HepG2 (cell line): ENCODE results near the gene CAMTA1. TPM values are rescaled to one million over a fixed set of nuclear protein-coding genes. Genes with fewer than 3 reads are reported as not detected.

Source experiments
- ATAC-seq: fragments of 200-7000 bp; cut with Tn5 transposase; 3 replicates; pipeline ENCODE4 v1.9.1; 2020; ENCODE audit warnings: mild to moderate bottlenecking, moderate library complexity
- BruUV-seq: library from RNA; stranded (reverse); fragments of 400-500 nt; replicated peaks from 2 replicates; lab custom pipeline; 2021; lab: Mats Ljungman, UMichigan
- CTCF ChIA-PET: fragments of 300-600 bp; formaldehyde crosslinking; extraction: SDS; loops from one replicate; lab custom pipeline; 2021; ENCODE audit warnings: low total read pairs, inconsistent platforms, low intra/inter-chr PET ratio; lab: Yijun Ruan, JAX
- POLR2A ChIA-PET: fragments of 350-600 bp; sonication (Branson Sonifier 250); formaldehyde crosslinking; loops from one replicate; lab custom pipeline; 2020; ENCODE audit warnings: antibody characterized with exemption, inconsistent platforms; lab: Yijun Ruan, JAX
- DNase-seq: peaks from one replicate; pipeline ENCODE4 v3.0.0-alpha.2; 2015; ENCODE audit warnings: low spot score
- FAIRE-seq: peaks from 3 replicates; lab custom pipeline; 2011; peaks lifted over from hg19 to GRCh38; lab: Jason Lieb, UNC
- H2AFZ ChIP-seq: one replicate; pipeline ENCODE4 v1.6.1; 2011; ENCODE audit warnings: low read length, inconsistent platforms
- H3K27ac ChIP-seq: fragments of 300-600 bp; 3 replicates; pipeline ENCODE4 v1.8.0; 2011; ENCODE audit warnings: mixed run types, mild to moderate bottlenecking, mixed read lengths, low read length, inconsistent platforms; ENCODE audit not compliant: insufficient read depth; ENCODE audit errors: extremely low read length
- H3K27me3 ChIP-seq, 2 experiments: fragments of 200-600 bp in 1 of 2; 2 replicates in 1 of 2; 3 replicates in 1 of 2; pipeline versions ENCODE4 v1.6.0 to v1.8.0; 2011; ENCODE audit warnings: low read length in 2 of 2, mild to moderate bottlenecking in 2 of 2, moderate library complexity in 2 of 2, inconsistent platforms in 1 of 2; ENCODE audit not compliant: insufficient read depth in 2 of 2, control insufficient read depth in 1 of 2
- H3K36me3 ChIP-seq, 2 experiments: fragments of 200-600 bp in 1 of 2; replicated peaks in 1 of 2; 2 replicates in 1 of 2; 3 replicates in 1 of 2; pipeline versions ENCODE4 v1.5.1 to v1.8.0; 2011; ENCODE audit warnings: low read length in 2 of 2, inconsistent platforms in 1 of 2; ENCODE audit not compliant: insufficient read depth in 2 of 2, control insufficient read depth in 1 of 2
- H3K4me1 ChIP-seq: 2 replicates; pipeline ENCODE4 v1.5.1; 2012; ENCODE audit warnings: low read length, inconsistent platforms; ENCODE audit not compliant: insufficient read depth
- H3K4me2 ChIP-seq: 2 replicates; pipeline ENCODE4 v1.6.0; 2011; ENCODE audit warnings: low read depth, low read length, inconsistent platforms
- H3K4me3 ChIP-seq, 3 experiments: fragments of 200-600 bp in 1 of 3; sonication (generic), shearing (Covaris generic) in 1 of 3; replicated peaks in 1 of 3; 2 replicates each; pipeline ENCODE4 v1.5.1; 2011 to 2016; ENCODE audit warnings: low read length in 3 of 3, inconsistent platforms in 2 of 3, low read depth in 2 of 3, mild to moderate bottlenecking in 2 of 3, control low read depth in 1 of 3, mixed read lengths in 1 of 3; ENCODE audit not compliant: insufficient read depth in 1 of 3
- H3K79me2 ChIP-seq: one replicate; pipeline ENCODE4 v1.6.1; 2011; ENCODE audit warnings: low read length, inconsistent platforms; ENCODE audit not compliant: insufficient read depth
- H3K9ac ChIP-seq: 2 replicates; pipeline ENCODE4 v1.6.0; 2011; ENCODE audit warnings: mild to moderate bottlenecking, low read depth, low read length, inconsistent platforms; ENCODE audit not compliant: insufficient read depth
- H3K9me3 ChIP-seq: 2 replicates; pipeline ENCODE4 v1.5.1; 2012; ENCODE audit warnings: mild to moderate bottlenecking, low read length
- H4K20me1 ChIP-seq: 2 replicates; pipeline ENCODE4 v1.6.0; 2011; ENCODE audit warnings: inconsistent platforms, mild to moderate bottlenecking, low read length, moderate library complexity; ENCODE audit not compliant: insufficient read depth
- AGO1 ChIP-seq: fragments of 200-400 bp; formaldehyde crosslinking; IDR thresholded peaks from 2 replicates; pipeline ENCODE4 v1.6.1; 2017; ENCODE audit warnings: mild to moderate bottlenecking, low read depth, low read length, moderate library complexity; ENCODE audit not compliant: poor library complexity, severe bottlenecking
- IKZF5 ChIP-seq: IDR thresholded peaks from 2 replicates; pipeline ENCODE4 v1.6.1; 2018; ENCODE audit warnings: missing genetic modification reagents, mild to moderate bottlenecking, missing compliant biosample characterization
- ONECUT2 ChIP-seq: sonication (generic); formaldehyde crosslinking; IDR thresholded peaks from 2 replicates; pipeline ENCODE4 v1.4.0; 2020; ENCODE audit warnings: missing genetic modification reagents
- PAXIP1 ChIP-seq: sonication (generic); formaldehyde crosslinking; conservative IDR thresholded peaks from 2 replicates; pipeline ENCODE4 v1.4.0; 2020; ENCODE audit warnings: mild to moderate bottlenecking, missing genetic modification reagents, moderate library complexity
- ZNF235 ChIP-seq: sonication (generic); formaldehyde crosslinking; IDR thresholded peaks from 2 replicates; pipeline ENCODE4 v1.8.1; 2023; ENCODE audit warnings: mild to moderate bottlenecking, missing genetic modification reagents, borderline replicate concordance
- WGBS: methylation state at CpG from one replicate; pipeline ENCODE4 v1.1.6; 2017; ENCODE audit warnings: low lambda C conversion rate; 5-methylcytosine and 5-hydroxymethylcytosine counted together
- in situ Hi-C: cut with HindIII; loops from 2 replicates; pipeline ENCODE4 v1.10.0; 2017; ENCODE audit warnings: low pct_unique_long_range_greater_than_20kb; ENCODE audit not compliant: extremely low pct_ligation_motif_present
- intact Hi-C: fragments of 100-400 bp; cut with micrococcal nuclease; formaldehyde crosslinking; loops from one replicate; pipeline ENCODE4 v1.10.0; 2022; ENCODE audit not compliant: unreplicated experiment
- polyA plus RNA-seq, 8 experiments: library from polyadenylated mRNA; depleted of rRNA in 3 of 8; stranded (reverse) in 7 of 8; unstranded in 1 of 8; fragments of >200 nt; fragmentation: Illumina TruSeq in 4 of 8; extraction: Trizol in 4 of 8; gene quantifications; 2 replicates each; pipeline versions ENCODE4 v1.2.1 to v1.2.3, GENCODE V29; 2011 to 2016; ENCODE audit warnings: low read depth in 4 of 8, missing spikeins in 1 of 8, mixed read lengths in 1 of 8; ENCODE audit not compliant: insufficient read depth in 1 of 8
- total RNA-seq, 5 experiments: library from RNA; depleted of rRNA; stranded (reverse); fragments of >200 nt; fragmentation: Illumina TruSeq; extraction: Trizol; gene quantifications; 2 replicates each; pipeline ENCODE4 v1.2.3, GENCODE V29; 2016; ENCODE audit warnings: low read depth in 1 of 5

Gene CAMTA1
- total and polyA plus RNA-seq, 2 of the 13 experiments (the other 11 are each of a cell fraction or from before 2014, with no cell fraction given), result 25.0 to 36.4 TPM

- H3K79me2 ChIP-seq, result no peaks in the 10 kb centered on the region
- H4K20me1 ChIP-seq, result no peaks in the 10 kb centered on the region
- DNase-seq, result no peak
- H3K27me3 ChIP-seq, result no peaks in the 10 kb centered on the region
- H3K4me3 ChIP-seq, result no peak overlapping the region
- TF ChIP-seq ZNF235, result no peak
- no peak for TF ChIP-seq ONECUT2
- no peak for TF ChIP-seq IKZF5 (CRISPR knock-in tag)
- no peak for TF ChIP-seq AGO1
- TF ChIP-seq PAXIP1 (CRISPR knock-in tag), result no peak
- TF ChIP-seq, all 625 proteins: peak for 0
- intact Hi-C loops, result no loop called here
- no peak overlapping the region for H2AFZ ChIP-seq
- H3K4me1 ChIP-seq, result no peaks in the 10 kb centered on the region
- no peak for FAIRE-seq
- H3K36me3 ChIP-seq, result peaks cover 12 to 43% of the 10 kb centered on the region in 2 experiments; a peak in 4 of 5 replicates
- ChIA-PET CTCF (no interaction called here), POLR2A (no interaction called here)
- H3K4me2 ChIP-seq, result no peak overlapping the region
- ATAC-seq, result no peak
- no peak overlapping the region for H3K9ac ChIP-seq
- in situ Hi-C loops, result no loop called here
- BruUV-seq, result no TSS peak
- H3K9me3 ChIP-seq, result no peaks in the 10 kb centered on the region
- 99% methylated on average over 6 of the region's 6 CpGs for WGBS
- no peak overlapping the region for H3K27ac ChIP-seq
Measured at GRCh38 chr1:7738044-7738443, 952.8 kb downstream of the CAMTA1 start.
